SK-N-MC (cell line): ENCODE data around the gene FBXW9.

Source experiments
- EZH2 ChIP-seq: fragments of 200-600 bp; sonication (generic); IDR thresholded peaks from one replicate; pipeline ENCODE4 v1.6.1; 2017; ENCODE audit warnings: antibody characterized with exemption
- POLR2AphosphoS5 ChIP-seq: IDR thresholded peaks from 2 replicates; pipeline ENCODE4 v1.6.1; 2012; ENCODE audit warnings: mild to moderate bottlenecking, low read depth, low read length, borderline replicate concordance

DNA sequence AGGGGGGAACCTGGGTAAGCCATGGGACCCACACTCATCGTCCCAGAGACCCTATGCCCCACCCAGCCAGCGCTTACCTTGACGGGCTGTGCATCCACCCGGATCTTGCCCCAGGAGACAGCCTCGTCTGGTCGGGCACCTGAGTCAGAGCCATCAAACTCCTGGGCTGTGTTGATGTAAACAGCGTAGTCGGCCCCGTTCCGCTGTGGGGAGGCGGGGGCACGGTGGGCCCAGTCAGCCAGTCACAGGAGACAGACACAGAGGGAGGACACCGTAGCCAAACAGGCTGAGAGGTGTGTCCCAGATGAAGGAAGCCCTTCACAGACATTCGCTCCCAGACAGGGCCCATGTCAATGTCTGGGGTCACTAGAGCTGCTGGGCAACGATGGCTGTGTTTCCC lies 20.5 kb downstream of the FBXW9 start:
- TF ChIP-seq POLR2AphosphoS5, result no peak
- TF ChIP-seq EZH2, result no peak
